Activated CD4-positive, CD25-positive, alpha-beta regulatory T cell (primary cell): ENCODE results near the gene MARCHF10.
"Not testable (repeated sequence)": the region's sequence is repeated elsewhere in the genome, so short reads cannot be mapped to it uniquely, and the experiment has no call there.

ENCODE experiments used
- DNase-seq, 4 experiments: peaks; one replicate each; lab custom pipeline; 2025; lab: John Stamatoyannopoulos, UW

The MARCHF10 gene, protein sequence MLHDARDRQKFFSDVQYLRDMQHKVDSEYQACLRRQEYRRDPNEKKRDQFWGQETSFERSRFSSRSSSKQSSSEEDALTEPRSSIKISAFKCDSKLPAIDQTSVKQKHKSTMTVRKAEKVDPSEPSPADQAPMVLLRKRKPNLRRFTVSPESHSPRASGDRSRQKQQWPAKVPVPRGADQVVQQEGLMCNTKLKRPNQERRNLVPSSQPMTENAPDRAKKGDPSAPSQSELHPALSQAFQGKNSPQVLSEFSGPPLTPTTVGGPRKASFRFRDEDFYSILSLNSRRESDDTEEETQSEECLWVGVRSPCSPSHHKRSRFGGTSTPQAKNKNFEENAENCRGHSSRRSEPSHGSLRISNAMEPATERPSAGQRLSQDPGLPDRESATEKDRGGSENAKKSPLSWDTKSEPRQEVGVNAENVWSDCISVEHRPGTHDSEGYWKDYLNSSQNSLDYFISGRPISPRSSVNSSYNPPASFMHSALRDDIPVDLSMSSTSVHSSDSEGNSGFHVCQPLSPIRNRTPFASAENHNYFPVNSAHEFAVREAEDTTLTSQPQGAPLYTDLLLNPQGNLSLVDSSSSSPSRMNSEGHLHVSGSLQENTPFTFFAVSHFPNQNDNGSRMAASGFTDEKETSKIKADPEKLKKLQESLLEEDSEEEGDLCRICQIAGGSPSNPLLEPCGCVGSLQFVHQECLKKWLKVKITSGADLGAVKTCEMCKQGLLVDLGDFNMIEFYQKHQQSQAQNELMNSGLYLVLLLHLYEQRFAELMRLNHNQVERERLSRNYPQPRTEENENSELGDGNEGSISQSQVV

DNA sequence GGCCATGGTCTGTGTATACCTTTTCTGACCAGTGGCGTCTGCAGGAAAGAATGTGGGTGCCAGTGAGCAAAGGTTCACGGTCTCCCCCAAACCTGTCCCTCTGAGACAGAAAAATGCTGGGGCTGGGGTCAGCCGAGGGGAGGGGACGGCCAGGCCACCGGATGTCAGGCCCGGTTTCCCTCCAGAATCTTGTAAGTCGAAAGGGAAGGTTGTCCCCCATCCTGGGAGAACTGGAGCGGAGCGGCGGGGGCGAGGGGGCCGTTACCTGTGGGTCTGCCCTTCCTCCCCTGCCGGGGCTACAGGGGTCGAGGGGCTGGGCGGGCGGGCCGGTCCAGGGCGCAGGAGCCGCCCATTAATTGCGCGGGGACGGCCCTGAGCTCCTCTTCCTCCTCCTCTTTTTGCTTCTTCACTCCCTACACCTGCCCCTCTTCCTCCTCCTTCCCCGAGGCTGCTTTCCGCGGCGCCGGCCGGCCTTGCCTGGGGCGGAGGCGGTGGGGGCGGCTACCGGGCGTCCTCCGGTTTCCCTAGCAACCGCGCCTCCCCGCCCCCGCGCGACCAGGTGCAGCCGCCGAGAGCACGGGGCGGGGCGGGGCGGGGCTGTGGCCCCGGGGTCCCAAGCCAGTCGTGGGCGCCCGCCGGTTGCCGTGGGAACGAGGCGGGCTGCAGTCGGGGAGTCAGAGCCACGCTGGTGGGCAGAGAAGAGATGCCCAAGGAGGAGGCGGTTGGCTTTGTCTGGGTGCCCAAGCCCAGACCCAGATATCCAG lies at the start of gene MARCHF10:
Gene MARCHF10 (minus strand): TSS at position 503 of the 764 bp plus-strand sequence. CDS start 6,579 bp downstream, outside the sequence.
- no peak for DNase-seq

DNA sequence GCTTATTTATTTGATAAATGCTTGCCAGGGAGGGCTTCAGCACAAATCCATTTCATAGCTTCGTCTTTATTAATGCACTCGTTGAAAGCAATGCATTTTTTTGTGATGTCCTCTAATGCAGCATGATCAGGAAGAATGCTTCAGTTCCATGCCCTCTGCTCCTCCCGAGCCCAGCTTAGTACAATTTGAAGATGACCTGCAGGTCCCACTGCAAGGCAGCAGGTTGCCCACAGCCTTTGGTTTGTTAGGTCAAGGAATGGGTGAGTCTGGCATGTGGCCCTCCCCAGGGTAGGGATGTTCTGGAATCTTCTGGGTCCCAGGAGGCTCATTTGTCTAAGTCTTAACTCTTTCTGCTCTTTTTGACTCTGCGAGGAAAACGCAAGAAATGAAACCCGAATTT lies 49.4 kb upstream of the MARCHF10 start:
- no peak for DNase-seq

DNA sequence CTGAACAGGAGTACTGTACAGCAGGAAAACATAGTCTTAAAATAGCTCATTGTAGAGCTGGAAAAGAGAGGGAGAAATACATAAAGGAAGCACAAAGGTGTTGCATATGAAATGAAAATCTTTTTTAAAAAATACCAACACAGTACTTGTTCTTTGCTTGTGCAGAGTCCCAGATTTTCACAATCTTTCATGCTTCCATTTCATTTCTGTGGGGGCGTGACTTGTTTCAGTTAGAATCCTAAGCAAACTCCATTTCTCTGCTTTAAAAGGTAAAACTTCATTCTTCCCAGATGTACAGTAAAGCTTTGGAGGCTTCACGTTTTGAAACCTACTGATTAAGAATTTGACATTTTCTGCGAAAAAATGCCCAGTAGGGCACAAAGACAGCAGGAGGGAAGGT lies 48.5 kb upstream of the MARCHF10 start:
- no peak for DNase-seq

DNA sequence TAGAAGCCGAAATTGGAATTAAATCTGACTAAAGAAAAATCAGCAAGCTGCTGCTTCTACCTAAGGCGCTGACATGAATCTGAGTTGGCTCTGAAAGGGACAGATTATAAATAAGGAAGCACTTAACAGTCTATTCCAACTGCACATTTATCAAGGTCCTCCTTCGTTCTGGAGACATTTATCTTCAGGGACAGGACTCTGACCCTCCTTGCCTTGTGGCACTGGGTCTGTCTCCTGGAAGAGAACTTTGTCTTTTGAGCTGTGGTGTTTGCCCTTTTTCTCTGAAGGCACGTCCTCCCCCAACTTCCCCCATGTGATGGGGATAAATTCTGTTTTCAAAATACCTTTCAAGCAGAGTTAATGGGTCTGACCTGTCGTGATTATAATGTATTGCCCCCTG lies 47.0 kb upstream of the MARCHF10 start:
- no peak for DNase-seq

DNA sequence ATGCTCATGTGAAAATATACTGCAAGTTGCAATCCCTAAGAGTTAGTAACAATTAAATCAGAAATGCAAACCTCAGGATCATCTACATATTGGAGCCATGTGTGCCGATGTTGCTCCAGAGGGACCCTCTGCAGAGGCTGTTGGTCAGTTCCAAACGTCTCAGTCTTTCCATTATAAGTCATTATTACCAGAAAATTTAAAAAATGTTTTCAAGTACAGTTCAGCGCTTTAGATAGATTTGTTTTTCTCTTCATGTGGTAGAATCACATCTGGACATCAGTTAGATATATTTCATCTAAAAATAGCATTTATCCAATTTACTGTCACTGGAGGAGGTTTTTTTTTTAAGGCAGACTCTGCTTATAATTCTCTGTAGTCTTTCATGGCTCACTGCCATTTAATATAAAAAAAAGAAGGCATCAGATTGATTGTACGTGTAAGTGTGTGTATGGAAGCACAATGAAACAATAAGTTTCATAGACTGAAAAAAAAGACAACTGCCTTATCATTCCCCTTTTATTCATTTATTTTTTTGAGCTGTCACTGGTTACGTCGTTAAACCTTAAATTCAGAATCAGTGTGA lies 46.1 kb upstream of the MARCHF10 start:
- DNase-seq = no peak

DNA sequence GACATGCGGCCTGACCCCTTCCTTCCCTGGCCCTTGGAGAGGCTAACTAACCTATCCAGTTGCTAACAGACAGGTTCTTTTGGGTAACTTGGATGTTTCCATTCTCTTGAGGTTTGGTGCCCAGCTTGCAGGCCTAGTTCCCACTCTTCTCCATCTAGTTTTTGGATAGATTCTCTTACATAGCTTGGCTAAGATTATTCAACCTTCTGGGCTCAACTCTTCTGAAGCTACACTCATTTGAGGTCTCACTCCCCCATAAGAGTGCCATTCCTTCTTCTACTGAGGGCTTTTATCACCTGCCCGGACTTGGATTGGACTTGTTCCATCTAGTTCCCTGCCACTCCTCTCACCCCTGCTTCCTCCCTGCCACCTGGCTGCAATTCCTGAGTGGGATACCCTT lies 44.1 kb upstream of the MARCHF10 start:
- DNase-seq = no peak

DNA sequence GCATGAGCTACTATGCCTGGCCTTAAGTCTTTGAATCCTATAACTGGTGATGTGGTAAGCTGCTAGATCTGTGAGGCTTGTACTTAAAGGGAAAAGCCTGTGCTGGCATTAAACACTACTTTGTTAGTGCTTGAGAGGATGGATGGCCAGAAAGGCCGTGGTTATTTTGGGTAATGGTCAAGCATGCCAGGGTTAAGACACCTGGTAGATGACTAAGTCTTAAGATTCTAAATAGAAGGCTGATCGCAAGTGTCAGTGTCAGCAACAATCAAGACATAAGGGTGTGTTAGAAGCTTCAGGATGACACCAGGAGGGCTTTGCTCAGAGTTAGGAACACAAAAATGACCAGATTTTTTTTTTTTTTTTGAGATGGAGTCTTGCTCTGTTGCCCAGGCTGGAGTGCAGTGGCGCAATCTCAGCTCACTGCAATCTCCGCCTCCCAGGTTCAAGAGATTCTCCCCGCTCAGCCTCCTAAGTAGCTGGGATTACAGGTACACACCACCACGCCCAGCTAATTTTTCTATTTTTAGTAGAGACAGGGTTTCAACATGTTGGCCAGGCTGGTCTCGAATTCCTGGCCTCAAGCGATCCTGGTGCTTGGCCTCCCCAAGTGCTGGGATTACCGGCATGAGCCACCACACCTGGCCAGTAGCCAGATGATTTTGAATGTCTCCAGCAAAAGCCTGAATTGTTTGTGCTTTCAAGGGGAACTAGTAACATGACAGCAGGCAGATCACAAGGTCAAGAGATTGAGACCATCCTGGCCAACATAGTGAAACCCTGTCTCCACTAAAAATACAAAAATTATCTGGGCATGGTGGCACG lies 41.7 kb upstream of the MARCHF10 start:
- DNase-seq = not testable (repeated sequence)

DNA sequence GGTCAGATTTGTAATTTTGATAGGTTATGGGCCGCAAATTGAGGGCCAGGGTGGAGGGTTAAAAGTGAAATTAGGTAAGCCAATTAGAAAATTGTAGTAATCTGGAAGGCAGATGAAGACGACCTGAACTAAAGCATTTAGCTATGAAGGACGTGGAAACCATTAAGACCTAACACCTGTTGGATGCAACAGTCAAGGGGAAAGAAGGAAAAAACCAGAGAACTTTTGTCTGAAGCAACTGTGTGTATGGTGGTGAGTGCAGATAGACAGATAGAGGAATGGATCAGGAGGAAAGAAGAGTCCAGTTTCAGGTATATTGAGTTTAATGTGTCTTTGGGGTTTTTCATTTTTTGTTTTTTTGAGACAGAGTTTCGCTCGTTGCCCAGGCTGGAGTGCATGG lies 40.2 kb upstream of the MARCHF10 start:
- no peak for DNase-seq

DNA sequence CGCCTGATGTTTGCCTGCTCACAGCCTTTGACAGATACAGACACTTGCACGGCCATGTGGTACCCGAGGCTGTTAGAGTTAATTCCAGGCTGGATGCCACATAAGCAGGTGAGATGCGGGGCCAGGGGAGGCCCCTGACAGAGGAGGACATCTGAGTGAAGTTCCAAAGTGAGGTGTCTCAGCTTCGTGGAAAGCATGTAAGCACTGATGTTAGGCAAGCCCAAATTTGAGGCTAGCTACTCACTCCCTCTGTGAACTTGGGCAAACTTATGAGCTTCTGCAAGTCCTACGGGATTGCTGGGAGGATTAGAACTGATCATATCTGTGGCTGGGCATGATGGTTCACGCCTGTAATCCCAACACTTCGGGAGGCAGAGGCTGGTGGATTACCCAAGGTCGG lies 39.3 kb upstream of the MARCHF10 start:
- DNase-seq = no peak

DNA sequence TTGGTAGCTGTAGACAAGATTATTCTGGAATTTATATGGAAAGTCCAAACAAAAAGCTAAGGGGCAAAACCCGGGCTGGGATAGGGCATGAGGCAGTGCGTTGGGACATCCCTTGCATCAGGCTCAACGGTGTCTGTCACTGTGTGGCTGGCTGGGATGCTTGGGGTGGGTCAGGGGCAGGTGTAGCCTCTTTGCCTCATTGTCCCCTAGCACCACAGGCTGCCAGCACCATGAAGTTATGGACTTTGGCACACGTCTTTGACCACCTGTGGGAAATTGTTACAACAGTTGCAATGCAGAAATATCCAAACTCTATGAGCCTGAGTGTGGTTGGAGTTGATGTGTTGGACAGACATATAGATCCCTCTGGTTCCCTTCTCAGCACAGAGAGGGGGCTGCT lies 32.8 kb upstream of the MARCHF10 start:
- DNase-seq = no peak

DNA sequence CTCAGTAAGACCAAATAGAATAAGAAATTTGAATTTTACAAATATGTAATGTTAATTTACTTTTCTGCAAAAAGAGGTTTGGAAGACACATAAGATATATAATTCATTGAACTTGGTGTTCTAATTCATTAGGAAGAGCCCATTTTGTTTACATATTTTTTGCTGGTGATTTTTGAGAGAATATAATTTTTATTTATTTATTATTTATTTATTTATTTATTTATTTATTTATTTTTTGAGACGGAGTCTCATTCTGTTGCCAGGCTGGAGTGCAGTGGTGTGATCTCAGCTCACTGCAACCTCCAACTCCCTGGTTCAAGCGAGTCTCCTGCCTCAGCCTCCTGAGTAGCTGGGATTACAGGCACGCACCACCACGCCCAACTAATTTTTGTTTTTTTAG lies 25.7 kb upstream of the MARCHF10 start:
- not testable (repeated sequence) for DNase-seq

DNA sequence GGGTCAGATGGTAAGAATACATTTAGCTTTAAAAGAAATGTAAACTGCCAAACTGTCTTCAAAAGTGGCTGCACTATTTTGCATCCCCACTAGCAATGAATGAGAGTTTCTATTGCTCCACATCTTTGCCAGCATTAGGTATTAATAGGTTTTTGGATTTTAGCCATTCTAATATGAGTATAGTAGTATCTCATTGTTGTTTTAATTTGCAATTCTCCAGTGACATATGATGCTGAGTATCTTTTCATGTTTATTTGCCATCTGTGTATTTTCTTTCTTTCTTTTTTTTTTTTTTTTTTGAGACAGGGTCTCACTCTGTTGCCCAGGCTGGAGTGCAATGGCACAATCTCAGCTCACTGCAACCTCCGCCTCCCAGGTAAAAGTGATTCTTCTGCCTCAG lies 24.3 kb upstream of the MARCHF10 start:
- no peak for DNase-seq

DNA sequence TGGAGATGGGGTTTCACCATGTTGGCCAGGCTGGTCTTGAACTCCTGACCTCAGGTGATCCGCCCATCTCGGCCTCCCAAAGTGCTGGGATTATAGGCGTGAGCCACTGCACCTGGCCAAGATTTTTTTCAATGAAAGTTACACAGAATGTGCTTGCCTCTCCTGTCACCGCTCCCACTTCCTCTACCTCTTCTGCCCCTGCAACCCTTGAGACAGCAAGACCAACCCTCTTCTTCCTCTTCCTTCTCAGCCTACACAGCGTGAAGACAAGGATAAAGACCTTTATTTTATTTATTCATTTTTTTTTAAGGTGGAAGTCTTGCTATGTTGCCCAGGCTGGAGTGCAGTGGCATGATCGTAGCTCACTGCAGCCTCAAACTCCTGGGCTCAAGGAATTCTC lies 23.0 kb upstream of the MARCHF10 start:
- not testable (repeated sequence) for DNase-seq

DNA sequence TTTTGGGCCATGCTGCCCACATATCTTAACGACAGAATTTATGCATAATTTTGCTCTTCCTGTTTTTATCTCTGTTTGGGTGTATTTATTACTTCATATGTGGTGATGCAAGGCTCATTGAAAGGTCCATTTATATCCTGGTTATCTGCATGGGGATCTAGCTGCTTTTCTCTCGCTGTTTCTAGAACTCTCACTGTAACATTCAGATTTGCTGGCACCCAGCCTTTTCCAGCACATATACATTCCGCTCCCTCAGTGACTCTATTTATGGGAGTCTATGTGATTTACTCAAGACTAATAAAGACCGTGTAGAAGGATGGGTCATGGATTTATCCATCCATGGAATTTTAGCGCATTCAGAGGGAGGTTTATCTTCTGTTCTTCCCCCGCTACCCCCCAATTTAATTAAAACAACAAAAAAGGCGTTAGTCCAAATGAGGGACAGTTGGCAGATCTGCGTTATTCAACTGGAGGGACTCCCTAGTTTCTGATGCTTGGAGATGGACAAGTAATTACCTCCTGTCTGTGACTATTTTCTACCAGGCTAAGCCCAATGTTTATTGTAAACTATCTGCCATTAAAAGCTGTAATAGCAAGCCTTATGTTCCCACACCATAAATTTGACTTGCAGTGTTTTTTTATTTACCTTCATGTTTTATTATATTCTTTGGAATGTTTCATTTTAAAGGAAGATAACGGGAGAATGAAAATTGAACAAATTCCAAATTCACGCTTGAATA lies 19.8 kb upstream of the MARCHF10 start:
- no peak for DNase-seq

DNA sequence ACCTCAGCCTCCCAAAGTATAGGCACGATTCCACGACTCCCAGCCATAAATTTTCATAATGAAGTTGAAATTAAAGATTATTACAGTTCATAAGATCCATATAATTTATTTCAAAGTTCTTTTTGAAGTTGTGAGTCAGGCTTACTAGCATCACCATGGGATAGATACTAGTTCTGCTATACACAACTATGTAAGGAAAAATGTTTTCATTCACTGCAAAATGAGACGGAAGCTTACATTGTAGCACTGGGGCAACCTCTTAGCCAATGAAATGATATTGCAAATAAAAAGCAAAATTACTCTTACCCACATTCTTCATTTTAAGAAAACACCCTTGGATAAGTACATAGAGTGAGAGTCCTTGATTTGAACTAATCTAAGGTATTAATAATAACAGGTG lies 18.8 kb upstream of the MARCHF10 start:
- no peak for DNase-seq

DNA sequence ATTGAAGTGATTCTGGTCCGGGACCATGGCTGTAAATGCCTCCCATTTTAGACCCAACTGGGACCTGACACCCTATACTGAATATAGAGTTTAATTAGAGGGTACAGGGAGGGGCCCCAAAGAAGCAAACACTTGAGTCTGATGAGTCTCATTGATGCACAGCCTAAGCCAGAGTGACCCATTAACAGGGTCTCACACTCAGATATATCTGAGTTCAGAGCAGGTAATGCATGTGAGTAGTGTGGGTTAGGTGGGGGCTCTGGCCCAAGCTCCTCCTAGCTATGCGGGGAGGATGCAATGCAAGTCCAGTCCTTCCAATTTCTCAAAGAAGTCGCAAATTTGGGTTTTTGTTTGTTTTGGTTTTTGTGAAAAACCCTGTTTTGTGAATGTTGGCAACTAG lies 17.1 kb upstream of the MARCHF10 start:
- no peak for DNase-seq

DNA sequence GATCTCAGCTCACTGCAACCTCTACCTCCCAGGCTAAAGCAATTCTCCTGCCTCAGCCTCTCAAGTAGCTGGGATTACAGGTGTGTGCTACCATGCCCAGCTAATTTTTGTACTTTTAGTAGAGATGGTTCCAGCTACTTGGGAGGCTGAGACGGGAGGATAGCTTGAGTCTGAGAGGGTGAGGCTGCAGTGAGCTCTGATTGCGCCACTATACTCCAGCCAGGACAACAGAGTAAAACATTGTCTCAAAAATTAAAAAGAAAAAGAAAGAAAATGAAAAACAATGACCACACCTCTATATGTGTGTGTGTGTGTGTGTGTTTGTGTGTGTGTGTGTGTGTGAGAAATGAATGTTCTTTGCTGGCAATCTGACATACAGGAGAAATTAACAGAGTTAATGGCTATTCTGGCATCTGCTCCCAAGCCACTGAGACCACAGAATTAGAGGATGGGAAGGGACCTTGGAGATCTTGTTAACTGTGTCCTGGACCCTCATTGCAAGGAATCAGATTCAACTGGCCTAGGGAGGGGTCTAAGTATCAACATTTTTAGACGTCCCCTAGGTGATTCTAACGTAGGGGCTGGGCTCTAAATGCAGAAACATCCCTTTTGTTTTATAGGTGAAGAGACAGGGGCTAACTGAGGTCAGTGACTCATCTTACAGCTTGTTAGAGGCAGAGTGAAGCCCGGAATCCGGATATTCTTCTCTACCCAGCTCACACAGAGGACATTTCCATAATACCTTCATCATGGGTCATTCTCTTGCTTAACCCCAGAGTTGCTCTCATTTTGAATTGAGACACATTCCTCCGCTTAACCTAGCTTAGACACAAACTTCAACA lies 16.4 kb upstream of the MARCHF10 start:
- DNase-seq = no peak

DNA sequence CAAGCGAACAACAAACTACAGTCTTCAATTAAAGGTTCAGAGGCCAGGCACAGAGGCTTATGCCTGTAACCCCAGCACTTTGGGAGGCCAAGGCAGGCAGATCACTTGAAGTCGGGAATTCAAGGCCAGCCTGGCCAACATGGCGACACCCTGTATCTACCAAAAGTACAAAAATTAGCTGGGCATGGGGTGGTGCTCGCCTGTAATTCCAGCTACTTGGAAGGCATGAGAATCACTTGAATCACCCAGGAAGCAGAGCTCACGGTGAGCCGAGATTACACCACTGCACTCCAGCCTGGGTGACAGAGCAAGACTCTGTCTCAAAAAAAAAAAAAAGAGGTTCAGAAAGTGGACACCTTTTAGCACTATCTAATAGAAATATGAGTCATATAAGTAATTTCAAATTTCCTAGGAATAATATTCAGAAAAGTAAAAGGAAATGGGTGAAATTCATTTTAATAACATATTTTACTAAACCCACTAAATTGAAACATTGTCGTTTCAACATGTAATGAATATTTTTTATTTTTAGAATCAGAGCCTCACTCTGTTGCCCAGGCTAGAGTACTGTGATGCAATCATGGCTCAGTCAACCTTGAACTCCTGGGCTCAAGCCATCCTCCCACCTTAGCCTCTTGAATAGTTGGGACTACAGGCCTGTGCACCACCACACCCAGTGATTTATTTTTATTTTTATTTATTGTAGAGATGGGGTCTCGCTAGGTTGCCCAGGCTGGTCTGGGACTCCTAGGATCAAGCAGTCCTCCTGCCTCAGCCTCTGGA lies 15.2 kb upstream of the MARCHF10 start:
- no peak for DNase-seq
